Liver (tissue), 9 donors: ENCODE results near the gene PARL. TPM values are rescaled to one million over a fixed set of nuclear protein-coding genes. Genes with fewer than 3 reads are reported as not detected.

ENCODE experiments used
- DNase-seq: peaks from one replicate; pipeline ENCODE4 v3.0.0-alpha.2; 2017; ENCODE audit warnings: low spot score
- H3K27ac ChIP-seq, 2 donors: one replicate each; pipeline ENCODE4 v1.7.0; 2013; ENCODE audit warnings: inconsistent platforms in 2 of 2, low read length in 2 of 2, control low read depth in 1 of 2, low read depth in 1 of 2, mild to moderate bottlenecking in 1 of 2
- H3K27me3 ChIP-seq, 4 donors: one replicate each; pipeline versions ENCODE4 v1.6.1 to v1.7.0; 2013; ENCODE audit warnings: low read length in 3 of 4, inconsistent platforms in 1 of 4, mild to moderate bottlenecking in 1 of 4, moderate library complexity in 1 of 4; ENCODE audit not compliant: control insufficient read depth in 4 of 4, insufficient read depth in 4 of 4
- H3K36me3 ChIP-seq, 4 donors: one replicate each; pipeline versions ENCODE4 v1.6.1 to v1.7.0; 2013; ENCODE audit warnings: low read length in 3 of 4, mild to moderate bottlenecking in 3 of 4, low read depth in 1 of 4, moderate library complexity in 1 of 4; ENCODE audit not compliant: control insufficient read depth in 4 of 4, insufficient read depth in 3 of 4
- H3K4me1 ChIP-seq, 4 donors: one replicate each; pipeline versions ENCODE4 v1.6.1 to v1.7.0; 2013; ENCODE audit warnings: low read length in 3 of 4, mild to moderate bottlenecking in 3 of 4, moderate library complexity in 1 of 4; ENCODE audit not compliant: control insufficient read depth in 4 of 4, insufficient read depth in 4 of 4
- H3K4me3 ChIP-seq, 3 donors: one replicate each; pipeline versions ENCODE4 v1.6.1 to v1.7.0; 2013; ENCODE audit warnings: low read length in 3 of 3, control low read depth in 1 of 3, low read depth in 1 of 3, mild to moderate bottlenecking in 1 of 3
- H3K9ac ChIP-seq, 2 donors: one replicate each; pipeline ENCODE4 v1.7.0; 2013; ENCODE audit warnings: low read length in 2 of 2, mild to moderate bottlenecking in 2 of 2, moderate library complexity in 2 of 2, control low read depth in 1 of 2, low read depth in 1 of 2
- H3K9me3 ChIP-seq, 4 donors: one replicate each; pipeline versions ENCODE4 v1.6.1 to v1.7.0; 2013; ENCODE audit warnings: low read length in 3 of 4; ENCODE audit not compliant: control insufficient read depth in 4 of 4
- ATF3 ChIP-seq: IDR thresholded peaks from 2 replicates; pipeline ENCODE4 v1.6.1; 2016; ENCODE audit warnings: antibody characterized with exemption
- CTCF ChIP-seq: fragments of 150-350 bp; IDR thresholded peaks from 2 replicates; pipeline ENCODE4 v1.5.1; 2017; ENCODE audit warnings: improper control_type of control experiment, low read depth, low read length; ENCODE audit not compliant: missing input control
- EGR1 ChIP-seq, 2 donors: IDR thresholded peaks; 2 replicates each; pipeline ENCODE4 v1.6.1; 2016 to 2018; ENCODE audit warnings: antibody characterized with exemption in 2 of 2, low read depth in 2 of 2
- GABPA ChIP-seq, 2 donors: IDR thresholded peaks in 1 of 2; conservative IDR thresholded peaks in 1 of 2; 2 replicates each; pipeline ENCODE4 v1.6.1; 2016; ENCODE audit warnings: antibody characterized with exemption in 2 of 2, mild to moderate bottlenecking in 1 of 2, moderate library complexity in 1 of 2
- HNF4A ChIP-seq, 2 donors: conservative IDR thresholded peaks; 2 replicates each; pipeline ENCODE4 v1.6.1; 2016; ENCODE audit warnings: antibody characterized with exemption in 2 of 2, mild to moderate bottlenecking in 2 of 2
- HNF4G ChIP-seq: IDR thresholded peaks from 2 replicates; pipeline ENCODE4 v1.6.1; 2016; ENCODE audit warnings: antibody characterized with exemption
- JUND ChIP-seq, 2 donors: IDR thresholded peaks; 2 replicates each; pipeline ENCODE4 v1.6.1; 2016; ENCODE audit warnings: antibody characterized with exemption in 2 of 2
- MAX ChIP-seq: IDR thresholded peaks from 2 replicates; pipeline ENCODE4 v1.6.1; 2016; ENCODE audit warnings: antibody characterized with exemption
- NR2F2 ChIP-seq: IDR thresholded peaks from 2 replicates; pipeline ENCODE4 v1.6.1; 2016; ENCODE audit warnings: antibody characterized with exemption
- RAD21 ChIP-seq, 2 donors: IDR thresholded peaks; 2 replicates each; pipeline ENCODE4 v1.6.1; 2016; ENCODE audit warnings: antibody characterized with exemption in 2 of 2, mild to moderate bottlenecking in 2 of 2
- REST ChIP-seq: IDR thresholded peaks from 2 replicates; pipeline ENCODE4 v1.6.1; 2016; ENCODE audit warnings: antibody characterized with exemption, mild to moderate bottlenecking
- SP1 ChIP-seq: IDR thresholded peaks from 2 replicates; pipeline ENCODE4 v1.6.1; 2018; ENCODE audit warnings: antibody characterized with exemption, mild to moderate bottlenecking
- TAF1 ChIP-seq: conservative IDR thresholded peaks from 2 replicates; pipeline ENCODE4 v1.6.1; 2016; ENCODE audit warnings: antibody characterized with exemption, mild to moderate bottlenecking
- YY1 ChIP-seq: IDR thresholded peaks from 2 replicates; pipeline ENCODE4 v1.6.1; 2016; ENCODE audit warnings: antibody characterized with exemption, mild to moderate bottlenecking
- WGBS: extraction: QIAGEN DNeasy Blood & Tissue Kit; methylation state at CpG from one replicate; pipeline ENCODE4 v1.1.7; 2013; 5-methylcytosine and 5-hydroxymethylcytosine counted together
- polyA plus RNA-seq, 2 donors: library from polyadenylated mRNA; stranded (reverse) in 1 of 2; unstranded in 1 of 2; fragments of 200-250 nt in 1 of 2; fragments of >200 nt in 1 of 2; fragmentation: Nextera tagmentation in 1 of 2; extraction: Ambion mirVana in 1 of 2; gene quantifications; one replicate each; pipeline versions ENCODE4 v1.2.1 to v1.2.3, GENCODE V29; 2013 to 2015
- total RNA-seq, 2 donors: library from RNA; depleted of rRNA; stranded (reverse); fragments of >200 nt; gene quantifications; one replicate each; pipeline ENCODE4 v1.2.3, GENCODE V29; 2014
- donor health status: healthy.
- donor health status: healthy.
- donor health status: healthy.
- donor health status: healthy.
- donor health status: healthy.

Gene PARL
- total and polyA plus RNA-seq, 4 donors, result 16.1 to 32.7 (median 22.1) TPM

GRCh38 chr3:183854318-183855035 is 30.2 kb downstream of the PARL start:
- 92% methylated on average over 4 of the region's 4 CpGs for WGBS
- no peaks in the 10 kb centered on the region for H3K9me3 ChIP-seq
- H3K27me3 ChIP-seq, result no peaks in the 10 kb centered on the region
- H3K4me1 ChIP-seq, result no peaks in the 10 kb centered on the region
- no peak overlapping the region for H3K9ac ChIP-seq
- H3K27ac ChIP-seq, result no peak overlapping the region
- no peak for DNase-seq
- peaks cover 2 to 21% (median 15%) of the 10 kb centered on the region in 4 donors for H3K36me3 ChIP-seq
- TF ChIP-seq TAF1 (no peak), YY1 (no peak), GABPA (IDR thresholded peaks at IDR 0.05 in 1 of 2, conservative IDR thresholded peaks at IDR 0.05 in 1 of 2) (no peak), REST (no peak), HNF4G (no peak), HNF4A (conservative IDR thresholded peaks at IDR 0.05) (no peak)
- H3K4me3 ChIP-seq, result no peak overlapping the region

GRCh38 chr3:183845608-183846288 is 38.9 kb downstream of the PARL start:
- TF ChIP-seq EGR1 (IDR thresholded peaks at IDR 0.05; ENCODE audit: low read depth in 2 of 2) (no peak), NR2F2 (no peak), GABPA (IDR thresholded peaks at IDR 0.05 in 1 of 2, conservative IDR thresholded peaks at IDR 0.05 in 1 of 2) (no peak), CTCF (no peak), ATF3 (no peak), SP1 (no peak), HNF4A (conservative IDR thresholded peaks at IDR 0.05) (no peak), JUND (IDR thresholded peaks at IDR 0.05) (no peak), RAD21 (IDR thresholded peaks at IDR 0.05) (no peak), MAX (no peak), HNF4G (no peak)
- Histone ChIP-seq H3K9ac (no peak overlapping the region), H3K27ac (no peak overlapping the region), H3K9me3 (no peaks in the 10 kb centered on the region), H3K36me3 (peaks cover 5 to 50% (median 37%) of the 10 kb centered on the region in 4 donors), H3K4me1 (no peaks in the 10 kb centered on the region), H3K27me3 (no peaks in the 10 kb centered on the region), H3K4me3 (no peak overlapping the region)
- WGBS, result 90% methylated on average over 13 of the region's 13 CpGs
- DNase-seq, result no peak
